Measurements from ENCODE around the gene ZNF346.

ZNF346 gene

DNA sequence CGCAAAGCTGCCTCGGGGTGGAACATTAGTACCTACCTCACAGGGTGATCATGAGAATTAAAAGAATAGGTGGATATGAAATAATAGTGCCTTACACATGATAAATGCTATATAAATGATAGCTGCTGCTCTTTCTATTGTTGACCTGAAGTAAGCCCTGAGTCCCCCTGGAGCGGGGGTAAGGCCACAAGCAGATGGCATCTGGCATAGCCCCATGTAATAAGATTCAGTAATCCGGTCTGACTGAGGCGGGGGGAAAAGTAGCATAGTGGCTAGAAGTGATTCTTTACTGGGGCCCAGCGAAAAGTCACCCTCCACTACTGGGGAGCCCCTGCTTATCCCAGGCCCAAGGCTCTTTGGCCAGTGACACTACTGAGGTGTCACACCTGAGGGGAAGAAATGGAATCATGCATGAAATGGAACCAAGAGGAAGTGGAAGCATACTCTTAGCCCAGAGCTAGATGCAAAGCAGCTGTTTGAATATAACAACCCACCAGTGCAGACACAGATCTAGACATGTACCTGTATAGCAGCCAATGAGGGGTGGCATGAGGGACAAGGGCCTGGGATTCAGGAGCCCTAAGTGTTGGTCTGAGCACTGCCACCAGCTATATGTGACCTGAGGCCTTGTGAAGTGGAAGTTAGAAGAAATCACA lies 48.2 kb downstream of the ZNF346 start:
- no peak for DNase-seq

DNA sequence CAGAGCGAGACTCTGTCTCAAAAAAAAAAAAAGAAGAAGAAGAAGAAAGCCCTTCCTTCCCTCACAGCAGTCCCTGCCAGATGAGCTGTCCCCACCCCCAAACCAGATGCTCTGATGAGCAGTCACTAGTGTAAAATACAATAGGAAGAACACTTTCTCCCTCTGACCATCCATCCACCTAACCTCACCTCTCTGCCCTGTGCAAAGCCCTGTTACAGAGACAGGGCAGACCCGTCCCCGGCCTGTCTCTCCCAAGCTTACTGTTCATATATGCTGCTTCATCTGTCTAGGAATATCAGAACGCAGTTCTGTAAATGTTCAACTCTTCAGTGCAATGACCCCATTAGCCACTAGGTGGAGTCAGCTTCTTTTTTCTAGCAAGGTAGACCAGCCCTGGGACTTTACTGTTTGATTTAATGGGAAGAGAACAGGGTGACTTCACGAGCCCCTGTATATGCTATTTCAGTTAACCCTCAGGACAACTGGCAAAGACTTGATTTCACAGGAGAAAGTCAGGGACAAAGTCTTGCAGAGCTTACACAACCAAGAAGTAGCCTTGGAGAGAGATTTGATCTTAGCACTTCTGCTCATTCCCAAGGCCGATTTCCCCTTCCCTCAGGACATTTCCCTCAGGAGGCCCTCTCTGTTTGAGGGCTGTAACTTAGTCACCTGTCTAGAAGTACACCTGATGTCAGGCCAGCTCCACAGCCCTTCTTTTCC lies 49.3 kb downstream of the ZNF346 start:
- DNase-seq: peak; percentile 62 to 79

DNA sequence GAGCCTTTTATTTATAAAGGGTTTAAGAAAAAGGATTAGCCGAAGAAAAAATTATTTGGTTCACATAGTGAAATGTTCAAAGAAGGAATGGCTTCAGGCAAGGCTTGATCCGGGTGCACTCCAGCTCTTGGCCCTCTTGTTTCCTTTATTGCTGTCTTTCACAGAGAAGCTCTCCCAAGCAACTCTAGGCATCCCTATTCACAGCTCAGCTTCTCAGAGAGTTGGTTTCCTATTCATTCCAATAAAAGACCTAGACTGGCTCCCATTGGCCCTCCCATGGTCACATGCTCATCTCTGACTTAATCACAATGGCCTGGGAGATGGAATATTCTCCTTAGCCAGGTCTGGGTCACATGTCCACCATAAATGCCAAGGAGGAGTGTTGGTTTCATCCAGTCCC lies 54.8 kb downstream of the ZNF346 start:
- DNase-seq: no peak

DNA sequence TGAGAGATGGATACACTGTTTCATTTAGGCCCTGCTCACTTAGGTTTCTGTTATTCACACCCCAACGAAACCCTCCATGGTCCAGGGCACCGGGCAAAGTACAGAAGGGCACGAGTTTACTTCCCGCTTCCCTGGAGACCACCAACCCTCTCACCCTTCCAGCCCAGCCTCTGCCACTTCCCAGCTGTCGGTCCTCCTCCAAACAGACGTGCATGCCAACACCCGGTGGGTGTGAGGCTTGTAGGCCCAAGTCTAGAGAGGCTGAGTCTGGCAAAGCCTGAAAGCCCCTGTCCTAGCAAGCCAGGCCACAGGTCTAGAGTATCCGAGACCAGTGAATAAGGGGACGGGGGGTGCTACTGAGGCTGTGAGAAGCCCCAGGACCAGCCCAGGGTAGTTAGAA lies 57.1 kb downstream of the ZNF346 start:
- DNase-seq: no peak

DNA sequence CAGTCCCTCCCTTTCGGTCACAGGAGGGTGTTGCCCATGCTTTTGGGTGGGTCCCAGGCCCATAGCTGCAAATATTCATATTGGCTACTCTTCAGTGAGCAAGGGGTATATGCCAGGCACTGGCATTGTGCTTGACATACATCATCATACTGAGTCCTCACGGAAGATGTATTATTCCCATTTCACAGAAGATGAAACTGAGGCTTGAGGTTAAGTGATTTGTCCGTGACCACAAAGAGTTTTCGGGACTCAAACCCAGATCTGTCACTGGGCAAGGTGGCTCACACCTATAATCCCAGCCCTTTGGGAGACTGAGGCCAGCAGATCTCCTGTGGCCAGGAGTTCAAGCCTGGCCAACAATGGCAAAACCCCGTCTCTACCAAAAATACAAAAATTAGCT lies 57.8 kb downstream of the ZNF346 start:
- no peak for DNase-seq

DNA sequence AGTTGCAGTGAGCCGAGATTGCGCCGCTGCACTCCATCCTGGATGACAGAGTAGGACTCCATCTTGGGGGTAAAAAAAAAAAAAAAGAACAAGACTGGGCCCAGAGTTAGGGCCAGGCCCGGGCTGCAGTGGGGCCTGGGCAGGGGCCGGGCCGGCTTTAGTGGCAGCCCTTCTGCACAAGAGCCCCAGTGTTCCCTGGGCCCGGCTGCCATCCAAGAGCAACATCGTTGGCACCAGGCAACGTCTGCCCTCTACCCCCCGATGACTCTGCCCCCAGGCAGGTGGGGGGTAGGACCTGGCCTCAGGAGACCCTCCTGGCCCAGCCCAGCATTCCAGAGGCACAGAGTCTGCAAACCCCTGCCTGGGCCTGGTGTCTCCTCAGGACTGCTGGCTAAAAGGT lies 59.4 kb downstream of the ZNF346 start:
- no peak for DNase-seq

DNA sequence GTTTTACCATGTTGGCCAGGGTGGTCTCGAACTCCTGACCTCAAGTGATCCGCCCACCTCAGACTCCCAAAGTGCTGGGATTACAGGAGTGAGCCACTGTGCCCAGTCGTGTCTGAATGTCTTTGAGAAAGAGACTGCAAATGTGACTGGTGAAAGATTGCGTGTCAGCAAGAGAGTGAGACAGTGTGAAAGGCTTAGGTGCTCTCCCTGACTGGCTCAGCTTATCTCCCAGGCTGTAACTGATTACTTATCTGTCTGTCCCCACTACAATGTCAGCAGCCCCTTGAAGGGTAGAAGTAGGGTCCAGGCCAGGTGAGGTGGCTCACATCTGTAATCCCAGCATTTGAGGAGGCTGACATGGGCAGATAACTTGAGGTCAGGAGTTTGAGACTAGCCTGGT lies 60.9 kb downstream of the ZNF346 start:
- no peak for DNase-seq

DNA sequence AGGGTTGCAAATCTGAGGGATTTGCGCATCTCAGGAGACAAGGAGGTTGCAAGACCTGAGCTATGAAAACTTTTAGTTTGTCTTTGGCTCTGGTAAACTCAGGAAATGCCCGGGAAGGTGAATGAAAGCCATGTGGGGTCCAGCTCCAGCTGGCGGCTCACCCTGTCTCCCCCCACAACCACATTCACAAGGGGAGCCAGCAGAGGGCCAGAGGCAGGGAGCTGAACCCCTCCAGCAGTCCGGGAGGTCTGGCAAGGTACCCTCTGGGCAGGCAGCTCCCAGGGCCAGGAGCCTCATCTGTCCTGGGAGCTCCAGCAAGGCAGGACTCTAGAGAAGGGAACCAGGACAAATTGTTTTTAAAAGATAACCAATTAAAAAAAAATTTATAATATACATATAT lies 61.7 kb downstream of the ZNF346 start:
- DNase-seq: no peak

DNA sequence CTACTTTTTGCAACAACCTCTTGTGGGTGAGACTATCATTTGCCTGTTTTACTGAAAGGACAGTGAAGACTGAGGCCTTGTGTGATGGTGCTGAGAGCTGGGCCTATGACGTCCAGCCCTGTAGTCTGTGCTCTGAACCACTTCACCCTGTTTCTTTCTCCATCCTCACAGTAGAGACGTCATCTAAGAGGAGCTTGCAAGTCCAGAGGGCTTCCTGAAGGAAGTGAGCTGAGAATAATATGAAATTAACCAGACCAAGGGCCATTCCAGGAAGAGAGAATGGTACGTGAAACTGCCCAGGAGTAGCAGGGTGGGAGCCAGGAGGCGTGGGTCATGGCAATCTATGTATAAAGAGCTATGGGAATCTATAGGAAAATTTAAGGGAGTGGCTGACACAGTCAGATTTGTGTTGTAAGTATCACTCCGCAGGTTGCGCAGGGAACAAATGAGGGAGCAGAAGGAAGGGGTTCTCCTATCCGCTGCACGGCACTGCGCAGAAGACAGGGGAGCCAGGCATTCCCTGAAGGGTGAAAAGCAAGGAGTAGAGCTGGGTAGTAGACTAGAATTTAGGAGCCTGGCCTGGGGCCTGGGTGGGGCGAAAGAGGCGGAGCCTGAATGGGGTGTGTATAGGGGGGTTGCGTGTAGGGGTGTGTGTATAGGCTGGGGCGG lies 63.6 kb downstream of the ZNF346 start:
- no peak for DNase-seq

DNA sequence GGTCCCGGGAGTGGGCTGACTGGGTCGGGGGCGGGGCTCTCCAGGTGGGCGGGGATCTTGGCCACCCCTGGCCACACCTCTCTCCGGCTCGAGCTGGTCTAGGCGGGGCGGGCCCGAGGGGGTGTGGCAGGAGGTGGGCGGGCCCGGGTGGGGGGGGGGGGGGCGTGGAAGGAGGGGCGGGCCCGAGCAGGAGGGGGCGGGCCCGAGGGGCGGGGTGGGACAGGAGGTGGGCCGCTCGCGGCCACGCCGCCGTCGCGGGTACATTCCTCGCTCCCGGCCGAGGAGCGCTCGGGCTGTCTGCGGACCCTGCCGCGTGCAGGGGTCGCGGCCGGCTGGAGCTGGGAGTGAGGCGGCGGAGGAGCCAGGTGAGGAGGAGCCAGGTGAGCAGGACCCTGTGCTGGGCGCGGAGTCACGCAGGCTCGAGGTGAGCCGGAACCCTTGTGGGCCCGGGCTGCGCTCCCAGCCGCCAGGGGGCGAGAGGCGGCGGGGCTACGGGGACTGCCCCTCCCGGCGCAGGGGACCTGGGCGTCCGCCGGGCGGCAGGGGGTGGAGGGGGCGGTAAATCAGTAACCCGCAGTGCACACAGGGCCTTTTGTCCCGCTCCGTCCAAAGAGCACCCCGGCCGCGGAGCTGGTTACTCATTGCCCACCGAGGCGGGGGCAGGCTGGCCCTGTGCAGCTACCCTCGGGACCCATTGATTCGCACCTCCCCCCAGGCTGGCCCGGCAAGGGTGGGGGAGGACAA lies 64.3 kb downstream of the ZNF346 start, which contains the start of gene FGFR4:
Gene FGFR4 (plus strand): TSS at position 262 of the 744 bp plus-strand sequence. CDS start 2,688 bp downstream, outside the sequence.
- peak; percentile 61 to 68 for DNase-seq

DNA sequence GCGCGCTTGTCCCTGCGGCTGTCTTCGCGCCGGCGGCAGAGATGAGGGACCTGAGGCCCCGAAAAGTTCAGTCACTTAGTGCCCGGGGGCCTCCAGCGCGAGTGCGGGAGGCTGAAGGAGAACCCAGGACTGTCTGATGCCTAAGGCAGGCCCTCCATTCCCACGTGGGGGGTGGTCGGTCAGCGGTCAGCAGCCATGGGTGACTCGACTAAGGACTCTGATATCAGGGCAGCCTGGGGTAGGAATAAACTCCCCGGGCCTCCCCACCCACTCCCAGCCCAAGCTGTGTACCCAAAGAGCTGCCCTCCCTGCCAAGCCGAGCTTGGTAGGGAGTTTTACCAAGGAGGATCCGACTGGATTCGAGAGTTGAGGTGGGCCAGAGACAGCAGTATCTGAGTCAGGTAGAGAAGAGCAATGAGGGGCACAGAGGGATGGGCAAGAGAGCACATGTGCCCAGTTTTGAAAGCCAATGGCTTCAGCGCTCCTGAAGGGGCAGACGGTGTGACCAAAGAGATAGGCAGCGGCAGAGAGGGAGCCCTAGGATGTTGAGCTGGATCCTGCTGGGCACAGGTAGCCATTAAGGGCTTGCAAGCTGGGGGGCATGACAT lies 65.0 kb downstream of the ZNF346 start:
- DNase-seq: no peak

DNA sequence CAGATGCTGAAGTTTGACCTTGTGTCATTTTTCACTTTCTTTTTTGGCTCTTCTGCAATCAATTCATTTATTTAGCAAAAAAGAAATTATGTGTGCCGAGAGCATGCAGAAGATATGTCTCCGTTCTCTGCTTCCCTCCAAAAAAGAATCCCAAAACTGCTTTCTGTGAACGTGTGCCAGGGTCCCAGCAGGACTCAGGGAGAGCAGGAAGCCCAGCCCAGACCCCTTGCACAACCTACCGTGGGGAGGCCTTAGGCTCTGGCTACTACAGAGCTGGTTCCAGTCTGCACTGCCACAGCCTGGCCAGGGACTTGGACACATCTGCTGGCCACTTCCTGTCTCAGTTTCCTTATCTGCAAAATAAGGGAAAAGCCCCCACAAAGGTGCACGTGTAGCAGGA lies 66.6 kb downstream of the ZNF346 start:
- DNase-seq: no peak

DNA sequence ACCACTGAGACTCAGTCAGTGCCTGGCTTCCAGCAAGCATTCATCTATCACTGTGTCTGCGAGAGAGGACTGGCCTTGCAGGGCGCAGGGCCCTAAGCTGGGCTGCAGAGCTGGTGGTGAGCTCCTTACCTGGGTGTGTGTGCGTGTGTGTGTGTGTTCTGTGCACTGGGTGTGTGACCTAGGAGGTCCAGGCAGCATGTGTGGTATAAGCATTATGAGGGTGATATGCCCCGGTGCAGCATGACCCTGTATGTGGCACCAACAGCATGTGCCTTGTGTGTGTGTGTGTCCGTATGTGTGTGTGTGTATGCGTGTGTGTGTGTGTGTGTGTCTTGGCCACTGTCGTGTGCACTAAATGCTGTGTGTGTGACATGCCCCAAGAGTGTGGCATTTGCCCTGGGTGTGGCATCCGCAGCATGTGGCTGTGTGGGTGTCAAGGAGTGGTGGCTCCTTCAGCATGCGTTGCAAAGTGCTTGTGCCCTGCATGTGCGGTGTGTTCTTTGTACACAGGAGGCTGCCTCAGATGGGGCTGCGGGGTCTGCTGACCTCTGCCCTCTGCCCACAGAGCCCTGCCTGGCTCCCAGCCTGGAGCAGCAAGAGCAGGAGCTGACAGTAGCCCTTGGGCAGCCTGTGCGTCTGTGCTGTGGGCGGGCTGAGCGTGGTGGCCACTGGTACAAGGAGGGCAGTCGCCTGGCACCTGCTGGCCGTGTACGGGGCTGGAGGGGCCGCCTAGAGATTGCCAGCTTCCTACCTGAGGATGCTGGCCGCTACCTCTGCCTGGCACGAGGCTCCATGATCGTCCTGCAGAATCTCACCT lies 67.5 kb downstream of the ZNF346 start:
- DNase-seq: no peak

DNA sequence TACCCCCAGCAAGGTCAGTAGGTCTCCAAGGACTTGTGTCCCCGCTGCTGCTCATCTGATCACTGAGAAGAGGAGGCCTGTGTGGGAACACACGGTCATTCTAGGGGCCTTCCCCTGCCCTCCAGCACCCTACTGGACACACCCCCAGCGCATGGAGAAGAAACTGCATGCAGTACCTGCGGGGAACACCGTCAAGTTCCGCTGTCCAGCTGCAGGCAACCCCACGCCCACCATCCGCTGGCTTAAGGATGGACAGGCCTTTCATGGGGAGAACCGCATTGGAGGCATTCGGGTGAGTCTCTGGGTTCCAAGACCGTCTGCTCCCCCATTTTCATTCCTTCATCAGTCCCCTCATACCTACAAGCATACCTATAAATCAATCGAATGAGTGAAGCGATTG lies 68.3 kb downstream of the ZNF346 start:
- DNase-seq: no peak

DNA sequence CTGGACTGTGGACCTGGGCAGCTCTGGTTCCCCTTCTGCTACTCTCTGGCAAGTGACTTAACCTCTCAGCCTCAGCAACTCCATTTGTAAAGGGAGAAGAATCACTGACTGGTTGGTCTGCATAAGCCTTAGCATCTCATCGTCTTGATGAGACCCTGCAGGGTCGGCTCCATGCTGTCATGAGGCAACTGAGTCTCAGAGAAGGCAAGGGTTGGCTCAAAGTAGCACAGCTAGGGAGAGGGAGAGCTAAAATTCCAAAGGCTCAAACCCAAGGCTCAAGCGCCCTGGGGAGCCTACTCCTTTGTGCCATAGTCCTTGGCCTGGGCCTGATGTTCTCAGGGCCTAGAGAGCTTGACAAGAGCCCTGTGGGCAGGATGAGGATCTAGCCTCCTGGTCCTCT lies 68.7 kb downstream of the ZNF346 start:
- DNase-seq: no peak

DNA sequence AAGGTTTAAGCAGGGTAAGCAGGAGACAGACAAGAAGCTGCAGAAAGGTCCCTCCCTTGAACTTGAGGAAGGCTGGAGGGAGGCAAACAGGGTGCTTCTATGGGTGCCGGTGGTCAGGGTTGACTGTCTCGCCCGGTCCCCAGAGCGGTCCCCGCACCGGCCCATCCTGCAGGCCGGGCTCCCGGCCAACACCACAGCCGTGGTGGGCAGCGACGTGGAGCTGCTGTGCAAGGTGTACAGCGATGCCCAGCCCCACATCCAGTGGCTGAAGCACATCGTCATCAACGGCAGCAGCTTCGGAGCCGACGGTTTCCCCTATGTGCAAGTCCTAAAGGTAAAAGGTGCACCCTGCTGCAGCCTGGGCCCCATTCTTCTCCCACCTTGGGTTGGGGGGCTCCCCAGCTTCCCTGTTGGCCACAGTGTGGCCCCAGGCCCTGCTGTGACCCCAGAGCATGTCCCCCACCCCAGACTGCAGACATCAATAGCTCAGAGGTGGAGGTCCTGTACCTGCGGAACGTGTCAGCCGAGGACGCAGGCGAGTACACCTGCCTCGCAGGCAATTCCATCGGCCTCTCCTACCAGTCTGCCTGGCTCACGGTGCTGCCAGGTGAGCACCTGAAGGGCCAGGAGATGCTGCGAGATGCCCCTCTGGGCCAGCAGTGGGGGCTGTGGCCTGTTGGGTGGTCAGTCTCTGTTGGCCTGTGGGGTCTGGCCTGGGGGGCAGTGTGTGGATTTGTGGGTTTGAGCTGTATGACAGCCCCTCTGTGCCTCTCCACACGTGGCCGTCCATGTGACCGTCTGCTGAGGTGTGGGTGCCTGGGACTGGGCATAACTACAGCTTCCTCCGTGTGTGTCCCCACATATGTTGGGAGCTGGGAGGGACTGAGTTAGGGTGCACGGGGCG lies 69.9 kb downstream of the ZNF346 start:
- no peak for DNase-seq

DNA sequence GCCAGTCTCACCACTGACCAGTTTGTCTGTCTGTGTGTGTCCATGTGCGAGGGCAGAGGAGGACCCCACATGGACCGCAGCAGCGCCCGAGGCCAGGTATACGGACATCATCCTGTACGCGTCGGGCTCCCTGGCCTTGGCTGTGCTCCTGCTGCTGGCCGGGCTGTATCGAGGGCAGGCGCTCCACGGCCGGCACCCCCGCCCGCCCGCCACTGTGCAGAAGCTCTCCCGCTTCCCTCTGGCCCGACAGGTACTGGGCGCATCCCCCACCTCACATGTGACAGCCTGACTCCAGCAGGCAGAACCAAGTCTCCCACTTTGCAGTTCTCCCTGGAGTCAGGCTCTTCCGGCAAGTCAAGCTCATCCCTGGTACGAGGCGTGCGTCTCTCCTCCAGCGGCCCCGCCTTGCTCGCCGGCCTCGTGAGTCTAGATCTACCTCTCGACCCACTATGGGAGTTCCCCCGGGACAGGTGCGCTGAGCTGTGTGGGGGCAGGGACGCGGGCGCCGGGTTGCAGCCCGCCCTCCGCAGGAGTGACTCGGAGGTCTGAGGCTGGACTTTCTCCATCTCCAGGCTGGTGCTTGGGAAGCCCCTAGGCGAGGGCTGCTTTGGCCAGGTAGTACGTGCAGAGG lies 70.7 kb downstream of the ZNF346 start:
- no peak for DNase-seq

DNA sequence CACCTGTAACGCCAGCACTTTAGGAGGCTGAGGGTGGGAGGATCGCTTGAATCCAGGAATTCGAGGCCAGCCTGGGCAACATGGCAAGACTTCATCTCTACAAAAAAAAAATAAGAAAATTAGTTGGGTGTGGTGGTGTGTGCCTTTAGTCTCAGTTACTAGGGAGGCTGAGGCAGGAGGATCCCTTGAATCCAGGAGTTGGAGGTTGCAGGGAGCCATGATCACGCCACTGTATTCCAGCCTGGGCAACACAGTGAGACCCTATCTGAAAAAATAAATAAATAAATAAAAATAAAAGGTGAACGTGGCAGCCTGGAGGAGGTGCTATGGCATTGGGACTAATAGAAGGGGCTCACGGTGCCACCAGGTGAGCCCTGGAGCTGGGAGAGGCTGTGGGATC lies 71.3 kb downstream of the ZNF346 start:
- DNase-seq: no peak

DNA sequence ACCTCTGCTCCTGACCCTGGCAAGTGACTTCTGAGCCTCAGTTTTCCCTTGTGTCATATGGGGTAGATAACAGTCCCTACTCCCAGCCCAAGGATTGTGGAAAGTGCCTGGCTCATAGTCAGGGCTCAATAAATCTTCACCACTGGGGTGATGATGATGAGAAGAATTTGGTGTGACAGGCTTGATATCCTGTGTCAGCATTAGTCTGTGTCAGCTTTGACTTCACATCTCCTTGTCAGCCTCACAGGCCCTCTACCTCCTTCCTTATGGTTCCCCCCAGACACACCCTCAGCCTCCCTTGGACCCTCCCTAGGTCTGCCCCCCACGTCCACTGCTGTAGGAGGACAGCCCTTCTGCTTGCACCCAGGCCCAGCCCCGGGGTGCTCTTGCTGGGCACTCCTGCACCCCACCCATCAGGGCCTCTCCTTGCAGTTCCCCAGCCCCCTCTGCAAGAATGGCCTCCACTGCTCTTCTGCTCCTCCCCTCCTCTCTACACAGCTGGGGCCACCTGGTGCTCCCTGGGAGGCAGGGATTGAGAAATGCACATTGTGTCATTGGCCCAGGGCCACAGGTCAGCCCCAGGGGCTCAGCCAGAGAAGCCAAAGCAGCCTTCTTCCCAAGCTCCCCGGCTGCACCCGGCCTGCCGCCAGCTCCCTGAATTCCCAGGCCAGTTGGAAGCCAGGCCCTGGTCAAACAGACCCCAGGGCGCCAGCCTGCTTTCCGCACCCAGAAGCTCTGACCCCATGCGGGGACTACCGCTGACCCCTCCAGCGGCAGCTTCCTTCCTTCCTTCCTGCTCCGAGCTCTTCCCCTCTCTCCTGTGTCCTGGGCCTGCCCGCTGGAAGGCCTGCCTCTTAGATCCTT lies 72.0 kb downstream of the ZNF346 start:
- DNase-seq: no peak
